ENCODE results near the gene MACROD1. TPM values are rescaled to one million over a fixed set of nuclear protein-coding genes. Genes with fewer than 3 reads are reported as not detected.

Gene MACROD1
- 16.9 and 17.7 TPM in 2 replicates for total RNA-seq

GRCh38 chr11:64165842-64166635 lies at the start of gene MACROD1:
Gene MACROD1, minus strand, starts transcription at chr11:64166113. Its CDS starts 119 bp downstream, at chr11:64165994.

GRCh38 chr11:64206457-64207255 lies 40.7 kb upstream of the MACROD1 start, which contains the start of gene FERMT3:
Gene FERMT3, plus strand, starts transcription at chr11:64206721. Its CDS starts 644 bp downstream, at chr11:64207365.

GRCh38 chr11:64185693-64186491 lies 20.0 kb upstream of the MACROD1 start, which contains the start of gene STIP1:
Gene STIP1, plus strand, starts transcription at chr11:64186171. Its CDS starts 91 bp downstream, at chr11:64186262.

GRCh38 chr11:64035576-64035975 lies 130.3 kb downstream of the MACROD1 start, which contains the start of gene FLRT1:
Gene FLRT1, plus strand, starts transcription at chr11:64035931. Its CDS starts 80,337 bp downstream, at chr11:64116268.

GRCh38 chr11:63986156-63986931 lies 179.6 kb downstream of the MACROD1 start, which contains the start of gene OTUB1:
Gene OTUB1, plus strand, starts transcription at chr11:63986438. Its CDS starts 19 bp downstream, at chr11:63986457.

GRCh38 chr11:63974259-63975143 lies 191.4 kb downstream of the MACROD1 start, which contains the start of gene COX8A:
Gene COX8A, plus strand, starts transcription at chr11:63974620. Its CDS starts 61 bp downstream, at chr11:63974681.

Other genes starting within 250 kb of the MACROD1 start
- 3.5 and 4.9 TPM in 2 replicates for gene RCOR2, start 248.9 kb downstream of the MACROD1 start, total RNA-seq
- gene NAA40, start 227.1 kb downstream of the MACROD1 start, total RNA-seq, result 7.4 and 8.6 TPM in 2 replicates
- gene COX8A, start 191.5 kb downstream of the MACROD1 start, total RNA-seq, result 313 and 411 TPM in 2 replicates
- gene OTUB1, start 179.7 kb downstream of the MACROD1 start, total RNA-seq, result 44.6 and 45.5 TPM in 2 replicates
- gene FLRT1, start 130.2 kb downstream of the MACROD1 start, total RNA-seq, result 0.09 and 0.16 TPM in 2 replicates
- gene STIP1, start 20.1 kb upstream of the MACROD1 start, total RNA-seq, result 87.2 and 125 TPM in 2 replicates
- 2.0 and 3.3 TPM in 2 replicates for gene FERMT3, start 40.6 kb upstream of the MACROD1 start, total RNA-seq
- gene TRPT1, start 60.1 kb upstream of the MACROD1 start, total RNA-seq, result 29.6 and 35.1 TPM in 2 replicates
- 37.1 and 57.7 TPM in 2 replicates for gene NUDT22, start 60.2 kb upstream of the MACROD1 start, total RNA-seq
- gene DNAJC4, start 64.4 kb upstream of the MACROD1 start, total RNA-seq, result 9.1 and 11.7 TPM in 2 replicates
- gene VEGFB, start 68.5 kb upstream of the MACROD1 start, total RNA-seq, result 21.6 and 22.1 TPM in 2 replicates
- 64.7 and 76.0 TPM in 2 replicates for gene FKBP2, start 75.0 kb upstream of the MACROD1 start, total RNA-seq
- 93.2 and 113 TPM in 2 replicates for gene PPP1R14B, start 80.8 kb upstream of the MACROD1 start, total RNA-seq
- 25.8 and 28.4 TPM in 2 replicates for gene PLCB3, start 85.4 kb upstream of the MACROD1 start, total RNA-seq
- 43.1 and 65.1 TPM in 2 replicates for gene BAD, start 118.6 kb upstream of the MACROD1 start, total RNA-seq
- gene GPR137, start 119.7 kb upstream of the MACROD1 start, total RNA-seq, result 6.5 and 7.9 TPM in 2 replicates
- 0.09 TPM in 1 of 2 replicates, not detected in the other for gene KCNK4, start 125.2 kb upstream of the MACROD1 start, total RNA-seq
- 0.43 and 0.95 TPM in 2 replicates for gene CATSPERZ, start 134.2 kb upstream of the MACROD1 start, total RNA-seq
- 21.6 and 31.4 TPM in 2 replicates for gene ESRRA, start 139.4 kb upstream of the MACROD1 start, total RNA-seq
- 240 and 246 TPM in 2 replicates for gene TRMT112, start 151.4 kb upstream of the MACROD1 start, total RNA-seq
- gene PRDX5, start 152.0 kb upstream of the MACROD1 start, total RNA-seq, result 399 and 404 TPM in 2 replicates
- gene CCDC88B, start 174.1 kb upstream of the MACROD1 start, total RNA-seq, result 1.3 and 1.7 TPM in 2 replicates
- gene RPS6KA4, start 193.0 kb upstream of the MACROD1 start, total RNA-seq, result 28.7 and 37.2 TPM in 2 replicates